AG04450 (cell line): ENCODE measurements around the gene GALNT6. TPM values are rescaled to one million over a fixed set of nuclear protein-coding genes. Genes with fewer than 3 reads are reported as not detected.

Experiments used
- CTCF ChIA-PET: fragments of 300-600, 350-600 bp; formaldehyde crosslinking; extraction: SDS; loops from one replicate; lab custom pipeline; 2022; ENCODE audit warnings: antibody characterized with exemption, inconsistent platforms; lab: Charles Lee
- POLR2A ChIA-PET: fragments of 350-600 bp; formaldehyde crosslinking; extraction: SDS; loops from one replicate; lab custom pipeline; 2021; ENCODE audit warnings: antibody characterized with exemption, inconsistent platforms; lab: Yijun Ruan, JAX
- DNase-seq: peaks from one replicate; pipeline ENCODE4 v3.0.0-alpha.2; 2011; ENCODE audit warnings: low read depth, low spot score
- H3K27ac ChIP-seq: one replicate; pipeline ENCODE4 v1.5.1; 2012; ENCODE audit warnings: low read depth, low read length, control low read depth
- H3K27me3 ChIP-seq: one replicate; pipeline ENCODE4 v1.6.0; 2012; ENCODE audit warnings: low read length; ENCODE audit not compliant: control insufficient read depth, insufficient read depth
- H3K4me3 ChIP-seq: 2 replicates; pipeline ENCODE4 v1.5.1; 2011; ENCODE audit warnings: mild to moderate bottlenecking, low read depth, low read length, control low read depth
- H3K9me3 ChIP-seq: 2 replicates; pipeline ENCODE4 v1.5.1; 2012; ENCODE audit warnings: low read length; ENCODE audit not compliant: control insufficient read depth, insufficient read depth
- CTCF ChIP-seq: IDR thresholded peaks from 2 replicates; pipeline ENCODE4 v1.5.1; 2011; ENCODE audit warnings: low read depth, low read length, control low read depth, inconsistent platforms
- polyA plus RNA-seq: library from polyadenylated mRNA; depleted of rRNA; stranded (reverse); fragments of >200 nt; gene quantifications from 2 replicates; pipeline ENCODE4 v1.2.3, GENCODE V29; 2011

GALNT6 gene
- polyA plus RNA-seq, 1 experiment: 31.1 TPM

- peak overlapping the region; percentile 57 for H3K27ac ChIP-seq
- H3K4me3 ChIP-seq: no peak overlapping the region
- ChIA-PET CTCF (no interaction called here), POLR2A (interaction anchor here (1.9 kb wide), 1 partner anchor 16 kb away, joined by 14 read pairs; no protein-coding TSS in a partner anchor)
- H3K27me3 ChIP-seq: no peaks in the 10 kb centered on the region
- DNase-seq: no peak
- no peaks in the 10 kb centered on the region for H3K9me3 ChIP-seq
- TF ChIP-seq CTCF: no peak
These were observed 3.0 kb downstream of the GALNT6 start for GRCh38 chr12:51388069-51388799.

- TF ChIP-seq CTCF: no peak
- Histone ChIP-seq H3K9me3 (no peaks in the 10 kb centered on the region), H3K27me3 (no peaks in the 10 kb centered on the region), H3K27ac (no peak overlapping the region), H3K4me3 (no peak overlapping the region)
- DNase-seq: no peak
- POLR2A ChIA-PET: no interaction called here
- CTCF ChIA-PET: interaction anchor here (1.2 kb wide), 1 partner anchor 45 kb away, joined by 3 read pairs; no protein-coding TSS in a partner anchor
These were observed 4.9 kb downstream of the GALNT6 start for GRCh38 chr12:51386351-51386750.

GRCh38 chr12:51383269-51383905 lies 7.8 kb downstream of the GALNT6 start:
- POLR2A ChIA-PET: interaction anchor here (1.1 kb wide), 1 partner anchor 12 kb away, joined by 4 read pairs; no protein-coding TSS in a partner anchor
- CTCF ChIA-PET: no interaction called here
- no peak for DNase-seq
- Histone ChIP-seq H3K27ac (no peak overlapping the region), H3K9me3 (no peaks in the 10 kb centered on the region), H3K4me3 (no peak overlapping the region), H3K27me3 (no peaks in the 10 kb centered on the region)
- no peak for TF ChIP-seq CTCF

GRCh38 chr12:51382173-51382572 lies 9.0 kb downstream of the GALNT6 start:
- no peak for TF ChIP-seq CTCF
- Histone ChIP-seq H3K9me3 (no peaks in the 10 kb centered on the region), H3K4me3 (no peak overlapping the region), H3K27ac (no peak overlapping the region), H3K27me3 (no peaks in the 10 kb centered on the region)
- DNase-seq: no peak
- ChIA-PET POLR2A (interaction anchor here (1.5 kb wide), 1 partner anchor 10 kb away, joined by 5 read pairs; no protein-coding TSS in a partner anchor), CTCF (no interaction called here)
